Tibial artery (tissue), 4 donors: ENCODE results near the gene EPB41.
A peak's percentile ranks its signal among the peaks of the same experiment; 100 is the strongest.

Experiments
- DNase-seq, 2 donors: peaks; one replicate each; pipeline ENCODE4 v3.0.0-alpha.2; 2019
- H3K27ac ChIP-seq, 2 donors: fragments of 200-600 bp; sonication (generic) in 1 of 2; 1 replicate in 1 of 2; 2 replicates in 1 of 2; pipeline ENCODE4 v1.5.1; 2018 to 2019; ENCODE audit warnings: mild to moderate bottlenecking in 1 of 2
- H3K27me3 ChIP-seq, 2 donors: fragments of 200-600 bp; sonication (generic) in 1 of 2; one replicate each; pipeline versions ENCODE4 v1.5.1 to v1.6.0; 2016 to 2019
- H3K36me3 ChIP-seq, 3 donors: fragments of 200-600 bp; sonication (generic) in 2 of 3; one replicate each; pipeline ENCODE4 v1.5.1; 2016 to 2019; ENCODE audit warnings: mild to moderate bottlenecking in 2 of 3
- H3K4me1 ChIP-seq, 4 donors: fragments of 200-600 bp; sonication (generic) in 2 of 4; 1 replicate in 3 of 4; 2 replicates in 1 of 4; pipeline ENCODE4 v1.5.1; 2016 to 2019
- H3K4me3 ChIP-seq, 2 donors: fragments of 200-600 bp; sonication (generic) in 1 of 2; 1 replicate in 1 of 2; 2 replicates in 1 of 2; pipeline ENCODE4 v1.5.1; 2018 to 2019; ENCODE audit warnings: mild to moderate bottlenecking in 2 of 2
- H3K9me3 ChIP-seq, 3 donors: fragments of 200-600 bp; sonication (generic) in 1 of 3; one replicate each; pipeline ENCODE4 v1.5.1; 2016 to 2019
- CTCF ChIP-seq, 2 experiments: fragments of 200-600 bp in 1 of 2; fragments of 450-650 bp in 1 of 2; IDR thresholded peaks; one replicate each; pipeline ENCODE4 v1.5.1; 2017 to 2019; ENCODE audit warnings: antibody characterized with exemption in 2 of 2, mild to moderate bottlenecking in 1 of 2, moderate library complexity in 1 of 2
- intact Hi-C: fragments of 100-400 bp; cut with DNase I; formaldehyde crosslinking; loops from one replicate; pipeline ENCODE4 v1.15.0; 2023; ENCODE audit warnings: low total_unique reads

EPB41 gene

DNA sequence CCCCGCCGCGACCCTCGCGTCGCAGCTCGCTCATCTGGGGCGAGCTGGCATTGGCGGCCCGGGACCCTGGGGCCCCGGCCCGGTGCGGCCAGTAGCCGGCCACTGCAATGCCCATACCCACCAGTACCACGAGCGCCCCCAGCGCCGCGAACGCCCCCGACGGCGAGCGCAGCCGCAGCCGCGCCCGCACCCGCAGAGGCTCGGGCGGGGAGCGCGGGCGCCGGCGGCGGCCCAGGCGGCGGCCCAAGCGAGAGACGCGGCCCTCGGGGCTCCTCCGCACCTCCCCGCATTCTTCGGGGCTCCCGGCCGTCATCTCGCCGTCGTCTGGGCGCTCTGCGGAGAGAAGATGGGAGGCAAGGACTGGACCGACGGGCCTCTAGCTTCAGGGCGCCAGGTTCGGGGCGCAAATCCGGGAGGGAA is 207.2 kb downstream of the EPB41 start:
- H3K4me3 ChIP-seq: peak overlapping the region; percentile 78 to 85
- H3K27me3 ChIP-seq: no peaks in the 10 kb centered on the region
- peak overlapping the region; percentile 96 to 100 for H3K27ac ChIP-seq
- H3K36me3 ChIP-seq: peaks cover 0 to 5% (median 0%) of the 10 kb centered on the region in 3 donors
- no peak for DNase-seq
- peaks cover 0 to 51% (median 29%) of the 10 kb centered on the region in 4 donors for H3K4me1 ChIP-seq
- intact Hi-C loops: loop anchor here (5.0 kb wide), 2 partner anchors 61 to 234 kb away; partner anchors contain the start of gene SRSF4
- peak in 1 of 2 experiments; percentile 15 for TF ChIP-seq CTCF (IDR thresholded peaks at IDR 0.05)
- H3K9me3 ChIP-seq: no peaks in the 10 kb centered on the region

DNA sequence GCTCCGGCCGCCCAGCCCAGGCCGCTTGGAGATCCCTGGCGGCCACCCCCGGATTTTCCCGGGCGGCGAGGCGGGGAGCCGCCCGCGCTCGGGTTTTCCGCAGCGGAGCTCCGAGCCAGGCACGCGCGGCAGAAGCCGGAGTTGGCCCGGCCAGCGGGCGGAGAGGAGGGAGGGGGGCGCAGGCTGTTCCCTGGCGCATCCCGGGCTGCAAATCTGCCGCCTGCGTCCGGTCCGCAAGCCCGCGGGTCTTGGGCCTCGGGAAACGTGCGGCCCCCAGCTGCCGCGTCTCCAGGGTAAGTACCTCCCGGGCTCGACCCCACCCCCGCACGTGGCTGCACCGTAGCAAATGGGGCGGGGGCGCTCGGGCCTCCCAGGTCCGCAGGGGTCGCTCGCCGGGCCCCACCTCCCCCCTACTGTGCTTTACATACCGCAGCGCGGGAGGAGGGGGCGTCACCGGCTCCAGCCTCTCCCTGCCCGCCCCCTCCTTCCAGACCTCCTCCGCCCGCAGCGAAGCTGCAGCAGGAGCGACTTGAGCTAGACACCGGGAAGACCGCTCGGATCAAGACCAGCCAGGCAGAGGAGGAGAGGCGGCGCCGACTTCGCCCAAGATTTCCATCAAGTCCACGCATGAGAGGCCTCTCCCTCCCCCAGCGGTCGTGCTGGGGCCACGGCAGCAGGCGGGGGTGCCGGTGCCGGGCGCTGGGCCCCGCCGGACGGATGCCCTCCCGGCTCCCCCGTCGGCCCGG is 207.7 kb downstream of the EPB41 start:
- peak overlapping the region; percentile 78 to 85 for H3K4me3 ChIP-seq
- no peaks in the 10 kb centered on the region for H3K9me3 ChIP-seq
- peak; percentile 34 to 75 for DNase-seq
- peak overlapping the region; percentile 96 to 100 for H3K27ac ChIP-seq
- peaks cover 0 to 51% (median 29%) of the 10 kb centered on the region in 4 donors for H3K4me1 ChIP-seq
- intact Hi-C loops: loop anchor here (5.0 kb wide), 2 partner anchors 60 to 235 kb away; partner anchors contain the start of gene SRSF4
- no peaks in the 10 kb centered on the region for H3K27me3 ChIP-seq
- H3K36me3 ChIP-seq: peaks cover 0 to 4% (median 0%) of the 10 kb centered on the region in 3 donors
- TF ChIP-seq CTCF (IDR thresholded peaks at IDR 0.05): peak in 1 of 2 experiments; percentile 4

- no peaks in the 10 kb centered on the region for H3K9me3 ChIP-seq
- peaks cover 0 to 4% (median 0%) of the 10 kb centered on the region in 3 donors for H3K36me3 ChIP-seq
- peaks cover 0 to 51% (median 29%) of the 10 kb centered on the region in 4 donors for H3K4me1 ChIP-seq
- intact Hi-C loops: loop anchor here (5.0 kb wide), 2 partner anchors 60 to 235 kb away; partner anchors contain the start of gene SRSF4
- peak overlapping the region; percentile 96 to 100 for H3K27ac ChIP-seq
- H3K27me3 ChIP-seq: no peaks in the 10 kb centered on the region
- peak overlapping the region; percentile 78 to 85 for H3K4me3 ChIP-seq
- DNase-seq: peak; percentile 76 to 92
- TF ChIP-seq CTCF (IDR thresholded peaks at IDR 0.05): no peak
These were observed 208.3 kb downstream of the EPB41 start for GRCh38 chr1:29122682-29123052.

GRCh38 chr1:29123053-29123886 is 208.9 kb downstream of the EPB41 start:
- DNase-seq: peak in 1 of 2 donors; percentile 71
- H3K4me3 ChIP-seq: peak overlapping the region; percentile 78 to 85
- H3K4me1 ChIP-seq: peaks cover 0 to 51% (median 29%) of the 10 kb centered on the region in 4 donors
- peak overlapping the region; percentile 96 to 100 for H3K27ac ChIP-seq
- H3K36me3 ChIP-seq: peaks cover 0 to 1% (median 0%) of the 10 kb centered on the region in 3 donors
- H3K9me3 ChIP-seq: no peaks in the 10 kb centered on the region
- intact Hi-C loops: loop anchor here (5.0 kb wide), 2 partner anchors 59 to 236 kb away; partner anchors contain the start of gene SRSF4
- no peak for TF ChIP-seq CTCF (IDR thresholded peaks at IDR 0.05)
- H3K27me3 ChIP-seq: no peaks in the 10 kb centered on the region

DNA sequence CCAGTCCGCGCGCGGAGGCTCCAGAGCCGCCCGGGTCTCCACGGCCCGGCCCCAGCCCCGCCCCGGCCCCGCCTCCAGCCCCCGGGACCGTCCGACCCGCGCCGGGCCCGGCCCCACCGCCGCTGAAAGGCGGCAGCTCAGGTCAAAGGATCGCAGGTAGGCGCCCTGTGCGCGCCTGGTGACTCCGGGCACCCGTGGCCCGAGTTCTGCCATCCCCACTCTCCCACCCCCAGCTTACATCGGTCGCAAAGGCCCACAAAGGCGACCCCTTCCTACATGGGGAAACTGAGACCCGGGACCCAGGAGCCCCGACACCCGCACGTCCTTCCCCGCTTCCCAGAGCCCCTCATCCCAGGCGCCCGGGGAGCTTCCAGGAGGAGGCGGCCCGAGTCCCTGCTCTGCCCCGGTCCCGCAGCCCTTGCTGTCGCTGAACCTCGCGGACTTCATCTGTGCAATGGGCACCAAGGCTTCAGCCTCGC is 209.6 kb downstream of the EPB41 start, which contains the start of gene TMEM200B:
Gene TMEM200B, minus strand, starts transcription at position 17 of the 479 bp plus-strand sequence. CDS start 2,075 bp downstream, outside the sequence.
- Histone ChIP-seq H3K27me3 (no peaks in the 10 kb centered on the region), H3K9me3 (no peaks in the 10 kb centered on the region), H3K4me3 (peak within 1 kb of the TSS; percentile 78 to 85), H3K27ac (peak within 1 kb of the TSS; percentile 96 to 100), H3K36me3 (no peaks in the 10 kb centered on the region), H3K4me1 (peaks cover 0 to 47% (median 29%) of the 10 kb centered on the region in 4 donors)
- intact Hi-C loops: loop anchor here (5.0 kb wide), 2 partner anchors 58 to 237 kb away; partner anchors contain the start of gene SRSF4
- TF ChIP-seq CTCF (IDR thresholded peaks at IDR 0.05): no peak
- no peak for DNase-seq
